Right lobe of liver (tissue), 6 donors: Measurements from ENCODE around the gene OGA. TPM values are rescaled to one million over a fixed set of nuclear protein-coding genes. Genes with fewer than 3 reads are reported as not detected.

Experiments used
- ATAC-seq, 4 donors: fragments of 200-7000 bp; cut with Tn5 transposase; one replicate each; pipeline ENCODE4 v1.9.1; 2020; ENCODE audit warnings: mild to moderate bottlenecking in 4 of 4, moderate library complexity in 4 of 4
- DNase-seq, 3 donors: peaks; one replicate each; pipeline ENCODE4 v3.0.0-alpha.2; 2020
- H3K27ac ChIP-seq, 3 donors: fragments of 200-600 bp; one replicate each; pipeline ENCODE4 v1.8.0; 2022
- H3K27me3 ChIP-seq, 2 donors: fragments of 200-600 bp; one replicate each; pipeline ENCODE4 v1.8.0; 2022
- H3K36me3 ChIP-seq, 4 donors: fragments of 200-600 bp; sonication (generic) in 1 of 4; one replicate each; pipeline versions ENCODE4 v1.5.1 to v1.8.0; 2017 to 2022; ENCODE audit warnings: control low read depth in 1 of 4
- H3K4me1 ChIP-seq, 4 donors: fragments of 200-600 bp; sonication (generic) in 1 of 4; one replicate each; pipeline versions ENCODE4 v1.5.1 to v1.8.0; 2017 to 2022; ENCODE audit warnings: control low read depth in 1 of 4
- H3K4me3 ChIP-seq, 3 donors: fragments of 200-600 bp; one replicate each; pipeline ENCODE4 v1.8.0; 2022
- H3K9me3 ChIP-seq, 4 donors: fragments of 200-600 bp; sonication (generic) in 1 of 4; one replicate each; pipeline versions ENCODE4 v1.5.1 to v1.8.0; 2017 to 2022; ENCODE audit warnings: control low read depth in 1 of 4
- CTCF ChIP-seq, 4 donors: fragments of 200-600 bp in 3 of 4; fragments of 450-650 bp in 1 of 4; IDR thresholded peaks; one replicate each; pipeline versions ENCODE4 v1.5.1 to v1.8.0; 2016 to 2022; ENCODE audit warnings: antibody characterized with exemption in 4 of 4, mild to moderate bottlenecking in 2 of 4
- POLR2A ChIP-seq: fragments of 450-650 bp; IDR thresholded peaks from one replicate; pipeline ENCODE4 v1.6.1; 2017; ENCODE audit warnings: antibody characterized with exemption, mild to moderate bottlenecking
- WGBS: methylation state at CpG from one replicate; pipeline ENCODE4 v1.1.6; 2018; ENCODE audit warnings: low coverage, low lambda C conversion rate; ENCODE audit not compliant: insufficient coverage; ENCODE audit errors: missing lambda C conversion rate; 5-methylcytosine and 5-hydroxymethylcytosine counted together
- intact Hi-C, 2 donors: fragments of 100-400 bp; cut with DNase I; formaldehyde crosslinking; loops; one replicate each; pipeline versions ENCODE4 v1.11.2 to v1.14.1; 2022
- total RNA-seq, 6 experiments: library from RNA; depleted of rRNA in 2 of 6; stranded (reverse); fragments of >200 nt in 2 of 6; fragmentation: NEBNext Ultra II Directional in 3 of 6; extraction: Animal tissue kit (Norgen Biotek cat#: 25700) in 3 of 6; gene quantifications; one replicate each; pipeline versions ENCODE4 v1.1.0 to v1.2.4, GENCODE V29; 2016 to 2023
- donor health status: DM: no; HTN: yes; CAD: no.
- donor health status: DM: no; HTN: no; CAD: no.
- donor health status: DM: no; HTN: no; CAD: no.
- donor health status: DM: no; HTN: yes; CAD: no.
- donor health status: DM: no; HTN: yes; CAD: no.

Gene OGA
- total RNA-seq, 6 experiments from 2014 or later, result 34.7 to 52.2 (median 36.7) TPM

GRCh38 chr10:101826852-101827434, 8.7 kb upstream of the OGA start:
- H3K4me1 ChIP-seq, result peaks cover 0 to 7% (median 0%) of the 10 kb centered on the region in 4 donors
- no peak overlapping the region for H3K27ac ChIP-seq
- no peak overlapping the region for H3K4me3 ChIP-seq
- WGBS, result 89% methylated on average over 5 of the region's 5 CpGs
- ATAC-seq (no peak), DNase-seq (peak in 1 of 3 donors; percentile 31)
- H3K9me3 ChIP-seq, result no peaks in the 10 kb centered on the region
- intact Hi-C loops, result no loop called here
- no peaks in the 10 kb centered on the region for H3K27me3 ChIP-seq
- H3K36me3 ChIP-seq, result peaks cover 0 to 2% (median 0%) of the 10 kb centered on the region in 4 donors
- TF ChIP-seq POLR2A (no peak), CTCF (IDR thresholded peaks at IDR 0.05) (no peak)

GRCh38 chr10:101824736-101825135, 6.5 kb upstream of the OGA start:
- intact Hi-C loops, result no loop called here
- 86% methylated on average over 1 of the region's 2 CpGs for WGBS
- no peaks in the 10 kb centered on the region for H3K4me1 ChIP-seq

DNA sequence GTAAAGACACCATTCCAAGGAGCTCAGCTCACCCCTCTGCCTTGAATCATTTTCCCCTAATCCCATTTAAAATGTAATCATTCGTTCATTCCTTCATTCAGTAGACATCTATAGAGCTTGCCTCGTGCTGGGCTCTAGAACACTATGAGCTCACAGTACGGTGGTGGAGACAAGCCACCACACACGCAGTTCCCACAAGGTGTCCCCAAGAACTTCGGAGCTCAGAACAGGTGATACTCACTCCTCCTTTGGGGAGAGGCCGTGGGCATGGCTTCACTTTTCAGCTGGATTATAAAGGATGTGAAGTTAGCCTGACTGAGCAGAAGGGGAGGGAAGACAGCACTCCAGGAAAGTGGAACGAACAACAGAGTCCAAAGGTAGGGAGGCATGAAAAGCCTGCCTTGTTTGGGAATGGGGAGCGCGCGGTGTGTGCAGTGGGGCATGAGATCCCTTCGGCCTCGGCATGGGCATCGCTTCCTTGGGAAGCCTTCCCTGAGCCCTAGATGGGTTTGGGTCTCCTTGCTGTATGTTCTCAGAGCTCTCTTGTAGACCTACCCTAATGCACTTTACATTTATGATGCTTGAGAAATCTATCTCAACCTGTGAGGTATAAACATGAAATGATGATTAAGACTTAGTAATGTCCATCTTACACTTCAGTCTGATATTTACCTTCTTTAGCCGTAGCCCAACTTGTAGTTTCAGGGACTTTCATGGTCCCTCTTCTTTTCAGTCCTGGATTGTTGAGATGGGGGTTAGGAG, 809 bp upstream of the OGA start:
- Histone ChIP-seq H3K27ac (peak overlapping the region; percentile 85 to 98 (median 91)), H3K4me3 (peak overlapping the region; percentile 80 to 99 (median 95)), H3K9me3 (no peaks in the 10 kb centered on the region), H3K4me1 (peaks cover 0 to 13% (median 0%) of the 10 kb centered on the region in 4 donors), H3K27me3 (no peaks in the 10 kb centered on the region), H3K36me3 (no peaks in the 10 kb centered on the region)
- intact Hi-C loops, result no loop called here
- TF ChIP-seq CTCF (IDR thresholded peaks at IDR 0.05) (no peak), POLR2A (no peak)
- DNase-seq, result no peak
- ATAC-seq, result peak; percentile 9 to 32 (median 16)
- 17% methylated on average over 13 of the region's 14 CpGs for WGBS

More at GRCh38 chr10:101824736-101825135, 6.5 kb upstream of the OGA start:
- Histone ChIP-seq H3K27ac (no peak overlapping the region), H3K9me3 (no peaks in the 10 kb centered on the region), H3K27me3 (no peaks in the 10 kb centered on the region), H3K4me3 (no peak overlapping the region), H3K36me3 (peaks cover 0 to 2% (median 0%) of the 10 kb centered on the region in 4 donors)
- DNase-seq (peak in 1 of 3 donors; percentile 9), ATAC-seq (no peak)
- TF ChIP-seq CTCF (IDR thresholded peaks at IDR 0.05) (no peak), POLR2A (no peak)

- Histone ChIP-seq H3K9me3 (no peaks in the 10 kb centered on the region), H3K36me3 (peaks cover 0 to 2% (median 0%) of the 10 kb centered on the region in 4 donors), H3K27ac (peak overlapping the region; percentile 90 to 98 (median 91)), H3K4me1 (peaks cover 0 to 19% (median 0%) of the 10 kb centered on the region in 4 donors), H3K4me3 (peak overlapping the region; percentile 80 to 99 (median 95)), H3K27me3 (no peaks in the 10 kb centered on the region)
- no peak for TF ChIP-seq POLR2A
- no peak for TF ChIP-seq CTCF (IDR thresholded peaks at IDR 0.05)
- under 1% methylated on average over 19 of the region's 44 CpGs for WGBS
- DNase-seq (peak; percentile 77 to 83 (median 81)), ATAC-seq (peak; percentile 0 to 23 (median 14))
- intact Hi-C loops, result no loop called here
These were observed 716 bp downstream of the OGA start for GRCh38 chr10:101817337-101818118.
